Activated CD8-positive, alpha-beta memory T cell treated with anti-CD3 and anti-CD28 coated beads for 36 hours (primary cell): ENCODE data around the gene TNFSF13B. TPM values are rescaled to one million over a fixed set of nuclear protein-coding genes. Genes with fewer than 3 reads are reported as not detected.

Experiments used
- CTCF ChIA-PET: fragments of 350-600 bp; sonication (Branson Sonifier 250); formaldehyde crosslinking; loops from one replicate; lab custom pipeline; 2021; ENCODE audit warnings: antibody characterized with exemption; lab: Charles Lee
- POLR2A ChIA-PET: fragments of 350-600 bp; sonication (Branson Sonifier 250); formaldehyde crosslinking; loops from one replicate; lab custom pipeline; 2021; ENCODE audit warnings: antibody characterized with exemption; lab: Charles Lee
- total RNA-seq, 2 experiments: library from RNA; stranded (reverse); gene quantifications; one replicate each; pipeline ENCODE4 v1.2.3, GENCODE V29; 2021

Gene TNFSF13B
- total RNA-seq, 2 experiments from 2014 or later, result 0.53 to 0.71 TPM

GRCh38 chr13:108332791-108333190, 63.3 kb downstream of the TNFSF13B start:
- ChIA-PET CTCF (no interaction called here), POLR2A (no interaction called here)

- ChIA-PET CTCF (no interaction called here), POLR2A (no interaction called here)
These were observed 73.1 kb downstream of the TNFSF13B start for GRCh38 chr13:108342369-108343289.

DNA sequence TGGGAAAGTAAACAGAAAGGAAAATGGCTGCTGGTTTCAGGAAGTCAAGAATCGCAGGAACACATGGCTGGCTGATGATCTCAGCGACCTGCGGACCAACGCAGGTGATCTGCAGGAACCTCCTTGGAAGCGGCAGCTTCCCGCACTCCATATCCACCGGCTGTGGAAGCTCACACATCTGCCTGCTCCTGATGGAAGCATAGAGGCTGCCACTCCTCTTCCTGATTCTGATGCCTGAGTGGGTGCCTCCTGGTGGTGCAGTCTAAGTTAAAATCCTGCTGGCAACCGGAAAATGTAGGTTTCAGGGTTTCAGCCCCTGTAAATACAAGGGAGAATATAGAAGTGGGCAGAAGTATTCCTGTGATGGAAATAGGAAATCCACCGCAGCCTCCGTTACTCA, 75.5 kb downstream of the TNFSF13B start:
- ChIA-PET POLR2A (no interaction called here), CTCF (no interaction called here)

- ChIA-PET POLR2A (no interaction called here), CTCF (no interaction called here)
These were observed 76.9 kb downstream of the TNFSF13B start for GRCh38 chr13:108346376-108346775.

- ChIA-PET POLR2A (no interaction called here), CTCF (interaction anchor here (0.7 kb wide), 1 partner anchor 12 kb away, joined by 3 read pairs; no protein-coding TSS in a partner anchor)
These were observed 79.8 kb downstream of the TNFSF13B start for GRCh38 chr13:108349269-108349668.

GRCh38 chr13:108350579-108350978, 81.1 kb downstream of the TNFSF13B start:
- CTCF ChIA-PET, result no interaction called here
- POLR2A ChIA-PET, result no interaction called here

DNA sequence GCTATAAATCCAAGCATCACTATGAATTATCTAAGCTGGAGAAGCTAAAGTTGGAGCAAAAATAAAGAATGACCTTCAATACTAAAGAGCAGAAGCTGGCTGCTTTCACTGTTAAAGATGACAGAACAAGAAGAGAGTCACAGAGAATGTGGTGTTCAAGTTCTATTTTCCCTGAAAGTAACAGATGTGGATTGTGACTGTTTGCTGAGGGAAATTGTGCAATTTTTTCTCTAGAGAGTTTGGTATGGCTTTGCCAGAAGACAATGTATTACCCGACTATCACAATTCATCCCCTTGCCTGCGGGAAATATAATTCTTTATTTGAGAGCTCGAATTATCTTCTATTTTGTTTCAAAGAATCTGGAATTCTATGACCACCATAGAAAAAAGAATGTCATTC, 83.1 kb downstream of the TNFSF13B start:
- ChIA-PET POLR2A (no interaction called here), CTCF (no interaction called here)

DNA sequence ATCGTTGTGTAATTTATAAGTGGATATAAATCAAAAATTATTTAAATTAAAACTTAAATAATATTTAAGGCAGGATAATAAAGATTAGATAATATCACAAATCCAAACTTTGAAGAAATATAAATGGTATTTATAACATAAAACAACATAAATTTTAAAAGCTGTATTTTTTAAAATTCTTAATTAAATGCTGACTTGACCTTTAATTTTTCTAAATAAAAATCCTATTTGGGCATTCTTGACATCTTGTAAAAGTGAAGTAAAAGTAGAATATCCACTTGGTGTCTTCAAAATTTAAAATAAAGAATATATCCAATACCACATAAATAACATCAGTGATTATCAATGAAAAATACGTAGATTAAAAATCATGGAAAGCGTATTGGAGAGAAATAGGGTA, 87.7 kb downstream of the TNFSF13B start:
- ChIA-PET POLR2A (no interaction called here), CTCF (no interaction called here)

Other genes starting within 250 kb of the TNFSF13B start
- 1 to 10 TPM; 8.3 to 9.1 TPM for gene LIG4, start 54.2 kb upstream of the TNFSF13B start, total RNA-seq
- 1 to 10 TPM; 5.3 to 5.6 TPM for gene ABHD13, start 51.3 kb upstream of the TNFSF13B start, total RNA-seq